CD4-positive, alpha-beta T cell treated with Interleukin-1 beta for 1 hour (primary cell): Measurements from ENCODE around the gene SCAMP4.
A peak's percentile ranks its signal among the peaks of the same experiment; 100 is the strongest.
"Not testable (repeated sequence)": the region's sequence is repeated elsewhere in the genome, so short reads cannot be mapped to it uniquely, and the experiment has no call there.

Source experiments
- DNase-seq, 2 donors: peaks; one replicate each; pipeline ENCODE4 v3.0.0-alpha.2; 2020 to 2022

Gene SCAMP4

GRCh38 chr19:1867349-1867724 is 37.9 kb upstream of the SCAMP4 start:
- DNase-seq = no peak

DNA sequence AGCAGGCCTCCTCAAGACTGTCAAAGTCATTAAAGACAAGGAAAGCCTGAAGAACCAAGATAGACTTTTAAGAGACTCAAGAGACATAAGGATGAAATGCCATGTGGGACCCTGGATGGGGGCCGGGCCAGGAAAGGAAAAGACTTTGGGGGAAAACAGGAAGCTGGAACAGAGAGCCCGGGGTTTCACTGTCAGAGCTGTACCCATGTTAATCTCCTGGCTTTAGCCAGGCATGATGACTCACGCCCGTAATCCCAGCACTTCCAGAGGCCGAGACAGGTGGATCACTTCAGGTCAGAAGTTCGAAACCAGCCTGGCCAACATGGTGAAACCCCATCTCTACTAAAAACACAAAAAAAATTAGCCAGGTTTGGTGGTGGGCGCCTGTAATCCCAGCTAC is 36.2 kb upstream of the SCAMP4 start:
- no peak for DNase-seq

GRCh38 chr19:1871140-1871597 is 34.0 kb upstream of the SCAMP4 start:
- DNase-seq = no peak

GRCh38 chr19:1871630-1872029 is 33.6 kb upstream of the SCAMP4 start:
- DNase-seq = no peak

DNA sequence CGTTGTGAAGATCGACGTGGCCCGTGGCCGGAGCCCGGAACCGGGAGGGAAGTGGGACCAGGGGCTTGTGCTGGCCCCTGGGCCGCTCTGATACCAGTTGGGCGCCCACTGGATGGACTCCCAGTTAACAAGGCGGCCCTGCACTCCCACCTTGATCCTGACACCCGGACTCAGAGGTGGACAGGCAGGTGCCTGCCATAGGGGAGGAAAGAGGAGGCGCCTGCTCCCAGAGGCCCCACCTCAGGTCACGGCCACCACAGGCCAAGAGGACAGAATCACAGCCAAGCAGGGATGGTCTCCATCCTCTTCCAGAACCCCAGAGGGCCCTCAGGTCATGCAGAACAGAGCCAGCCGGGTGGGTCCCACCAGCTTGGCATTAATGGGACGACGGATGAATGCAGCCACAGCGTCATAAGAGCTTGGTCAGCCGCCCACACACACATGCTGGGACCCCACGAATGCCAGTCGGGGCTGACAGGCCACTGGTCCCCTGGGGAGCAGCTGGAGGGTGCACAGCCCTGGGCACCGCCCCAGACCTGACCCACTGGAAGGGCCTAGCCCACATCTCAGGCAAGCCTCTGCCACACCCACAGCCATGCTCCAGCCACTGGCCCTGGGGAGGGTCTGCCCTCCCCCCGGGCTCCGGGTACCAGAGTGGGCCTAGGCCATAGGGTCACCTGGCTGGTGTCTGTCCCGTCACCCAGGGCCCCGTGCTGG is 32.2 kb upstream of the SCAMP4 start:
- DNase-seq = no peak

GRCh38 chr19:1873524-1874473 is 31.4 kb upstream of the SCAMP4 start:
- DNase-seq = no peak

- DNase-seq = peak in 1 of 2 donors; percentile 60
These were observed 30.5 kb upstream of the SCAMP4 start for GRCh38 chr19:1874554-1875185.

GRCh38 chr19:1875265-1875645 is 29.9 kb upstream of the SCAMP4 start:
- not testable (repeated sequence) for DNase-seq

- peak; percentile 86 to 88 for DNase-seq
These were observed 29.3 kb upstream of the SCAMP4 start for GRCh38 chr19:1875646-1876495.

DNA sequence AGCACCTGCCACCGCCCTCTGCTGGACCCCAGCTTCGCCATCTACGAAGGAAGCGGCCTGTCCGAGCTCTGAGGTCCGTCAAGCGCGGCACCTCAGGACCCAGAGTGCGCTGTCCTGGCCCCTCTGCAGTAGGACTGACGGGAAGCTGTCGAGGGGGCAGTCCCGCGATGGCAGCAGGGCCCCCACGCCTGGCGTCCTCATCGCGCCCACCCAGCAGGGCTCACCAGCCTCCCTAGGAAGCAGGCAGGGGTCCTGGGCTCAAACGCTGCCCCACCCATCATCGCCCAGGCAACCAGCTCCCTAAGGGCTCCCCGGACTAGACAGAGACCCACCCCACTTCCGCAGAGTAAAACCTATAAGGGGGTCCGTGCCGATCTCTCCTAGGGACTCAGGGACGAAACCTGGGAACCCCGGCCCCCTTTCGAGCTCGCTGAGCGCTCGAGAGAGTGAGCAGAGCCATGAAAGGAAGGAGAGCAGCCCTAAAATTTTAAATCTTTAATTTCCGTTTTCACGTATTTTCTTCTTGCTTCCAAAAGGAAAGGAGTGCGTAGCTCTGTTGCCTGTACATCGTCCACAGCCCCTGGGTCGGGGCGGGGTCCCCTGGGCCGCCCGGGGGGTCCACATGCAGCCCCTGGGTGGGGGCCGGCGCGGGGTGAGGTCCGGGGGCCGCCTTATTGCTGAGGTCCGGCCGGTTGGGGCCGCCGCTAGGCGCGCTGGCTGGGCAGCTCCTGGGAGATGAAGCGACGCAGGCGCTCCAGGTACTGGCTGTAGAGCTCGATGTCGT is 28.5 kb upstream of the SCAMP4 start:
- DNase-seq = not testable (repeated sequence)

DNA sequence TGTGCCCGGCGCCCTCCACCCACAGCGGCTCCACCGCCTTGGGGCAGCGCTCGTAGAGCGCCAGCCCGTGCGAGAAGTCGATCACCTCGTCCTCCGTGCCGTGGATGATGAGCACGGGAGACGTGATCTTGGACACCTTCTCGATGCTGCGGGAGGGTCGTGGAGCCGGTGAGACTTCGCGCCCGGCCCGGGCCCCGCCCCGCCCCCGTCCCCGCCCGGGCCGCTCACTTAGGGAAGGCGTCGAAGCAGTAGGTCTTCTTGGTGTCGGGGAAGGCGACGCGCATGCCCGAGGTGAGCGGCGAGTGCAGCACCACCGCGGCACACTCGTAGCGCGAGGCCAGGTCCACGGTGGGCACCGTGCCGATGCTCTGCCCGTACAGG is 27.9 kb upstream of the SCAMP4 start:
- DNase-seq = not testable (repeated sequence)

- DNase-seq = not testable (repeated sequence)
These were observed 26.6 kb upstream of the SCAMP4 start for GRCh38 chr19:1878583-1878982.

DNA sequence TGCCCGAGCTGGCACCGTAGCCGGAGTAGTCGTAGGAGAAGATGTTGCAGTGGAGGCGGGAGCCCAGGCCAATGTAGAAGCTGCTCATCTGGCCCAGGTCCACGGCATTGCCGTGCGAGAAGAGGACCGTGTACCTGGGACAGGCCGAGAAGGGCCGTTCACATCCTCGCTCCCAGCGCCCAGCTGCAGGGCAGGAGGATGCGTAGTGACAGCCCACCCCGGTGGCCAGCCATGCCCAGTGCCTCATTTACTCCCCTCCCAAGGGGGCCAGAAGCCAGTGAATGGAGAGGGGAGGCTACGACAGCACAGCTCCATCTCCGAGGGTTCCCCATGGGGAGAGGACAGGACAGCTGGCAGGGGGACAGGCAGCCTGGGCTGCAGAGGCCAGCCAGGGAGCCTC is 25.2 kb upstream of the SCAMP4 start:
- DNase-seq = not testable (repeated sequence)

GRCh38 chr19:1880611-1881392 is 24.4 kb upstream of the SCAMP4 start:
- DNase-seq = no peak

GRCh38 chr19:1881393-1882088 is 23.7 kb upstream of the SCAMP4 start:
- DNase-seq = not testable (repeated sequence)

GRCh38 chr19:1882089-1882785 is 23.0 kb upstream of the SCAMP4 start:
- DNase-seq = peak; percentile 86 to 89

GRCh38 chr19:1882786-1883692 is 22.2 kb upstream of the SCAMP4 start:
- DNase-seq = no peak

- DNase-seq = peak in 1 of 2 donors; percentile 35
These were observed 21.4 kb upstream of the SCAMP4 start for GRCh38 chr19:1883784-1884183.
